ENCODE results near the gene GZMM.
A peak's percentile ranks its signal among the peaks of the same experiment; 100 is the strongest.

The GZMM gene

GRCh38 chr19:535017-535835, 8.6 kb upstream of the GZMM start:
- DNase-seq (ENCODE audit: low read depth): no peak

- no peak for DNase-seq (ENCODE audit: low read depth)
These were observed 7.6 kb upstream of the GZMM start for GRCh38 chr19:536031-536880.

DNA sequence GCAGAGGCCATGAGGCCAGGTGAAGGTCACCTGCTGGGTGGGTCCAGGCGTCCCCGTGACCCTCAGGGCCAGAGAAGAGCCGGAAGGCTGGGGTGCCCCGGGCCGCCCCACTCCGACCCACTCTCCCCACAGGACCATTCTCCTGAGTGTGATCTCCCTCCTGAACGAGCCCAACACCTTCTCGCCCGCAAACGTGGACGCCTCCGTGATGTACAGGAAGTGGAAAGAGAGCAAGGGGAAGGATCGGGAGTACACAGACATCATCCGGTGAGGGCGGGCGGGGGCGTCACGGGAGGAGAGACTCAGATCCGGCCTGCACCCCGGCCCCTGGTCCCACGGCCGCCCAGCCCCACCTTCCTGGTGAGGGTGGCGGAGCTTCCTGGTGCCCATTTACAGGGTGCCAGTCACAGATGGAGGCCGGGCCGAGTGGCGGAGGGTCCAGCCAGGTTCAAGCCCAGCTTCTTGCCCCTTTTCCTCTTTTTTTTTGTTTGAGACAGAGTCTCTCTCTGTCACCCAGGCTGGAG, 6.9 kb upstream of the GZMM start:
- DNase-seq (ENCODE audit: low read depth): no peak

- DNase-seq (ENCODE audit: low read depth): no peak
These were observed 5.0 kb upstream of the GZMM start for GRCh38 chr19:538641-539428.

DNA sequence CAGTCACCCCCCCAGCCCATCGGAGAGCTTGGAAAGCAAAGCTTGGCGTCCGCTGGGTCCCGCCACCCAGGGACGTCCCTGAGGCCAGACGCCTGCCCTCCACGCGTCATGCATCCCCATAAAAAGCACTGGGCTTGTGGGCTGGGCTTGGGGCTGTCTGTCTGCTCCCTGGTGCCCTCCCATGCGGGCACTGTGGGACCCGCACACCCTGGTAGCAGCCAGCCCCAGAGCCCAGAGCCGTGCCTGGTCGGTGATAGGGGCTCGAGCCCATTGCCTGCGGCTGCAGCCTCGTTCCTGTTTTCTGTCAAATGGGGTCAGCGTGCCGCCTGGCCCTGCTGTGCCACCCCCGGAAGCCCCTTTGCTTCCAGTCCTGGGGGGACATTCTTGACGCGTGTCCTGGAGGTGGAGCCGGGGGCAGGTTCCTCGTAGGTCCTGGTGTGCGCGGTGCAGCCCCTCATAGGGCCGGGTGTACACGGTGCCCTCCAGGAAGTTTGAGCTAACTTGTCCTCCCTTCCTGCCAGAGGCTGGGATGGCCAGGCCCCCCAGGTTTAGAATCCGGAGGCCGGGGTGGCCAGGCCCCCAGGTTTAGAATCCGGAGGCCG, 4.3 kb upstream of the GZMM start:
- no peak for DNase-seq (ENCODE audit: low read depth)

DNA sequence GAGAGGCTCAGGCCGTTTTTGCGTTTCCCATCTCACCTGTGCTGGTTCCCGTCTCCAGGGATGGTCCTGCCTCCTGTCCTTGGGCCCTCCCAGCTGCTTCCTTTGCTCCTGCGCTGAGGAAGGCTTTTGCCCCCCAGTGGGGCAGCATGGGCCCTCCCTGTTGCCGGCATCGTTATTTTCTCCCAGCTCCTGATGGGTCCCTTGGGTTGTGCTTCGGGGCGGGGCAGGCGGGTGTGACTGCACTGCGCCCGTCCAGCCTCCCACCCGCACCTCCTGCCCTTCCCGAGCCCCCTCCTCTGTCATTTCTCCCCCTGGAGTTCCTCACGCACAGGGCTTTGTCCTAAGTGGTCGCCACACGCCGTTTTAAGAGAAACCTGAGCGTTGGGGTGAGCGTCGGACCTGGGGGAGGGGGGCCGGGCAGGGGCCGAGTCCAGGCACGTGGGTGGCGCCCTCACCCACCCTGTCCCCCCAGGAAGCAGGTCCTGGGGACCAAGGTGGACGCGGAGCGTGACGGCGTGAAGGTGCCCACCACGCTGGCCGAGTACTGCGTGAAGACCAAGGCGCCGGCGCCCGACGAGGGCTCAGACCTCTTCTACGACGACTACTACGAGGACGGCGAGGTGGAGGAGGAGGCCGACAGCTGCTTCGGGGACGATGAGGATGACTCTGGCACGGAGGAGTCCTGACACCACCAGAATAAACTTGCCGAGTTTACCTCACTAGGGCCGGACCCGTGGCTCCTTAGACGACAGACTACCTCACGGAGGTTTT, 2.8 kb upstream of the GZMM start:
- DNase-seq (ENCODE audit: low read depth): no peak

DNA sequence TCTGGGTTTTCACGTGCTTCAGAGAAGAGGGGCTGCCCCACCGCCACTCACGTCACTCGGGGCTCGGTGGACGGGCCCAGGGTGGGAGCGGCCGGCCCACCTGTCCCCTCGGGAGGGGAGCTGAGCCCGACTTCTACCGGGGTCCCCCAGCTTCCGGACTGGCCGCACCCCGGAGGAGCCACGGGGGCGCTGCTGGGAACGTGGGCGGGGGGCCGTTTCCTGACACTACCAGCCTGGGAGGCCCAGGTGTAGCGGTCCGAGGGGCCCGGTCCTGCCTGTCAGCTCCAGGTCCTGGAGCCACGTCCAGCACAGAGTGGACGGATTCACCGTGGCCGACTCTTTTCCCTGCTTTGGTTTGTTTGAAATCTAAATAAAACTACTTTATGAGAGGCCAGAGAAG, 2.2 kb upstream of the GZMM start:
- DNase-seq (ENCODE audit: low read depth): no peak

- no peak for DNase-seq (ENCODE audit: low read depth)
These were observed 1.5 kb upstream of the GZMM start for GRCh38 chr19:542173-542866.

DNA sequence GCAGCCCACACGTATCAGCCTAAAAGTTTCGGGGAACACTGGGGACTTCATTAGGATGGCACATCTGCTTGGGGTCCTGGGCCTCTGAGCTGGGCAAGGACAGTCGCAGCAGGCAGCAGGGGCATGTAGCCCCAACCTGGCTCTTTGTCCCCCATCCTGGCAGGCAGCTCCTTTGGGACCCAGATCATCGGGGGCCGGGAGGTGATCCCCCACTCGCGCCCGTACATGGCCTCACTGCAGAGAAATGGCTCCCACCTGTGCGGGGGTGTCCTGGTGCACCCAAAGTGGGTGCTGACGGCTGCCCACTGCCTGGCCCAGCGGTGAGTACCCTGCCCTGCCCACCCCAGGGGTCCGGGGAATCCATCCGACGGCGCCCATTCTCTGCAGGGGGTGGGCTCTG, 3.3 kb downstream of the GZMM start:
- DNase-seq (ENCODE audit: low read depth): no peak

GRCh38 chr19:547836-548720, 4.2 kb downstream of the GZMM start:
- no peak for DNase-seq (ENCODE audit: low read depth)

- DNase-seq (ENCODE audit: low read depth): no peak
These were observed 5.3 kb downstream of the GZMM start for GRCh38 chr19:548886-549830.

DNA sequence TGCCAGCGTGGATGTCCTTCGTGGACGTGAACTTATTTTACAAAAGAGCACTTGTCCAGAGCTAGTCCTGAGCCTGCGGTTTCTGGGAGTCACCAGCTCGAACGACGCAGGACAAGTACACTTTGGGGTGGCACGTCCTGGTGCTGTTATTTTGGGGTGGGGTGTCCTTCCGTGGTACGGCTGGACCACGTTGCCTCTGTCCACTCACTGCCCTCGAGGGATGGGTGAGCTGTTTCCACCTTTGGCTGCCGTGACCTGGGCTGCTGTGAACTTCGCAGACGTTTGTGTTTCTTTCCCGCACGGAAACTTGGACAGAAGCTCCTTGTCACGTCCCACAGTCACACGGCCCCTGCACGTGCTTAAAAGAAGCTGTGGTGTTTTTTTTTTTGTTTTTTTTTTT, 11.0 kb downstream of the GZMM start:
- DNase-seq (ENCODE audit: low read depth): no peak

DNA sequence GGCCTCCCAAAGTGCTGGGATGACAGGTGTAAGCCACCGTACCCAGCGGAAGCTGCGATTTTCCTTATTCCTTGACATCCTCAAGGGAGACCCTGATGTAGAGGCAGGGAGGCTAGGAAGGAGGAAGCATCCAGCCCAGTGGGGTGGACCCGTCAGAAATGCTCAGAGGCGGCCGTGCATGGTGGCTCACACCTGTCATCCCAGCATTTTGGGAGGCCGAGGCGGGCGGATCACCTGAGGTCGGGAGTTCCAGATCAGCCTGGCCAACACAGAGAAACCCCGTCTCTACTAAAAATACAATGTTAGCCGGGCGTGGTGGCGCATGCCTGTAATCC, 11.6 kb downstream of the GZMM start:
- no peak for DNase-seq (ENCODE audit: low read depth)

DNA sequence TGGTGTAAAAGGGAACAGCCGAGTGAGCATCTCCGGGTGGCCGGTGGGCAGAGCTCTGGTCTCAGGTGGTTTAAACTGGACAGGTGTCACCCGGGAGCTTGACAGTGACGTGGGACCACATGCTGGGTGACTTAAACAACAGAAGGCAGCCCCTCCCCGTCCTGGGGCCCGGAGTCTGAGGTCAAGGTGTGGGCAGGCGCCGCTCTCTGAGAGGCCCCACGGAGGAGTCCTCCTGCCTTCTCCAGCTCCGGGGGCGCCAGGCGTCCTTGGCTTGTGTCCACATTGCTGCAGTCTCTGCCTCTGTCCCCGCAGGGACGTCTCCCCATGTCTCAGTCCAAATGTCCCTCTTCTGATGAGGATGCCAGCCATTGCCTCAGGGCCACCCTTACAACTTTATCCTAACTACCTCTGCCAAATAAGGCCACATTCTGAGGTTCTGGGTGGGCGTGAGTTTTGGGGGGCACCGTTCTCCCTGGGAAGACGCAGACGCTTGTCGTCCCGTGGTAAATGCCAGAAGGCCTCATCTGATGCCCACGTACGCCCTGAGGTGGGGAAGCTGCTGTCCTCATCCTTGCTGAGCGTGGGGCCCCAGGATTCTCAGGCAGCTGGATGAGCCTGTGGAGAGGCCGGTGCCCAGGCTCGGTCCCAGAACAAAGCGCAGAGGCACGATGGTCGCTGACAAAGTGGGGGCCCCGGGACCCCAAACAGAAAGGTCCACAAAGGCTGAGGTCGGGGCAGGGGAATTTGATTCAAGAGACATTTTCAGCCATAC, 12.9 kb downstream of the GZMM start:
- no peak for DNase-seq (ENCODE audit: low read depth)

DNA sequence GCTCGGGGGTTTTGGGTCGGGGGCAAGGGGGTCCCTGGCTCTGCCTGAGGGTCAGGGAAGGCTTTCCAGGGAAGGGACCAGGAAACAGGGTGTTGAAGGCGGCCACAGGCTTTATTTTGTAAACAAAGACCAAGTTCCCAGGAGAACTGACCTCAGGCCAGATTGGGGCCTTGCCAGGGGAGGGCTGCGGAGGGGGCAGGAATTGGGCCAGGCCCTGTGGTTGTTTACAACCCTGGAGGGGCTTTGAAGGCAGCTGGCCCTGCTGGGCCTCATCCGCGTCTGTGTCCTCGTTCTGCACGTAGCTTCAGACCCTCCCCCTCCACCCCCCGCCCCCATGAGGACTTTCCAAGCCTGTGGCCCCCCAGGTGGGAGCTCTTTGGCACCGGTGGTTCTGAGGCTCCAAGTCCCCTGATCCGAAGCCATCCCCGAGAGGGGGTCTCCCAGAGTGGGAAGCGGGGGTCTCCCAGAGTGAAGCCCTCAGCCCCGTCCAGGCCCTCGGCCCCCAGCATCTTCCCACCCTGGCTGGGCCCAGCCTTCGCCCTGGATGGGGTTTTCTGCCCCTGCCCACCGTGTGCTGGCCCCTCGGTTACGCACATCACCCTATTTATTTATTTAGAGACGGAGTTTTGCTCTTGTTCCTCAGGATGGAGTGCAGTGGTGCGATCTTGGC, 15.1 kb downstream of the GZMM start:
- peak; percentile 27 for DNase-seq (ENCODE audit: low read depth)

GRCh38 chr19:560121-560520, 16.3 kb downstream of the GZMM start:
- no peak for DNase-seq (ENCODE audit: low read depth)

DNA sequence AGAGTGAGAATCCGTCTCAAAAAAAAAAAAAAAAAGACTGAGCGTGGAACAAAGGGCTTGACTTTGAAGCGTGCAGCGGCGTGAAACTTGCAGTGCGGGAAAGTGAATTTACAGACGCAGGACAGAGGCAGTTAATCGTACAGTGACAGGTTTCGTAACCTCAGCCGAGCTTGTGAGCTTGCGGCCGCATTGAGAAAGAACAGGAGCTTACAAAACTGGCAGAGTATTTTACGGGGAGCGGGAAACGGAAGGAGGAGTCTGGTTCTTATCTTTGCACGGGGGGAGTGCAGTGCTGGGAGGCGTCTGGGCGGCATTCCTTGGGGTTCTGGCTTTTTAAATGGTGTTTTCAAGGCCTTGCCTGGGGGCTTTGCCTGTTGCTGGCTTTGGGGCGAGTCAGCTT, 22.6 kb downstream of the GZMM start:
- DNase-seq (ENCODE audit: low read depth): no peak
